ENCODE results near the gene CFAP90.

CFAP90 gene

GRCh38 chr5:7850395-7851239 lies at the start of gene CFAP90:
TSS of gene CFAP90 (minus strand) at chr5:7851133. CDS start at chr5:7851021, 112 bp downstream.
- peak; percentile 40 for DNase-seq (ENCODE audit: low read depth)

GRCh38 chr5:7897014-7897600 lies 46.2 kb upstream of the CFAP90 start:
- peak; percentile 66 for DNase-seq (ENCODE audit: low read depth)

- no peak for DNase-seq (ENCODE audit: low read depth)
Observed at GRCh38 chr5:7894860-7895259, 43.9 kb upstream of the CFAP90 start.

- no peak for DNase-seq (ENCODE audit: low read depth)
Observed at GRCh38 chr5:7894439-7894838, 43.5 kb upstream of the CFAP90 start.

GRCh38 chr5:7888901-7889300 lies 38.0 kb upstream of the CFAP90 start:
- DNase-seq (ENCODE audit: low read depth): no peak

- peak; percentile 67 for DNase-seq (ENCODE audit: low read depth)
Observed at GRCh38 chr5:7886849-7887475, 36.0 kb upstream of the CFAP90 start.

GRCh38 chr5:7884491-7885267 lies 33.7 kb upstream of the CFAP90 start:
- DNase-seq (ENCODE audit: low read depth): no peak

GRCh38 chr5:7882926-7883325 lies 32.0 kb upstream of the CFAP90 start:
- DNase-seq (ENCODE audit: low read depth): no peak

- no peak for DNase-seq (ENCODE audit: low read depth)
Observed at GRCh38 chr5:7881816-7882215, 30.9 kb upstream of the CFAP90 start.

GRCh38 chr5:7881091-7881490 lies 30.2 kb upstream of the CFAP90 start:
- DNase-seq (ENCODE audit: low read depth): no peak

GRCh38 chr5:7878381-7878873 lies 27.5 kb upstream of the CFAP90 start:
- DNase-seq (ENCODE audit: low read depth): peak; percentile 20

- DNase-seq (ENCODE audit: low read depth): no peak
Observed at GRCh38 chr5:7877851-7878250, 26.9 kb upstream of the CFAP90 start.

- peak; percentile 58 for DNase-seq (ENCODE audit: low read depth)
Observed at GRCh38 chr5:7876867-7877266, 25.9 kb upstream of the CFAP90 start.

GRCh38 chr5:7875151-7875550 lies 24.2 kb upstream of the CFAP90 start:
- DNase-seq (ENCODE audit: low read depth): no peak

GRCh38 chr5:7874639-7875038 lies 23.7 kb upstream of the CFAP90 start:
- no peak for DNase-seq (ENCODE audit: low read depth)

- DNase-seq (ENCODE audit: low read depth): no peak
Observed at GRCh38 chr5:7873216-7873615, 22.3 kb upstream of the CFAP90 start.

GRCh38 chr5:7872517-7873130 lies 21.7 kb upstream of the CFAP90 start:
- DNase-seq (ENCODE audit: low read depth): no peak

GRCh38 chr5:7871653-7872052 lies 20.7 kb upstream of the CFAP90 start:
- DNase-seq (ENCODE audit: low read depth): no peak

- DNase-seq (ENCODE audit: low read depth): peak; percentile 33
Observed at GRCh38 chr5:7869474-7870136, 18.7 kb upstream of the CFAP90 start.

GRCh38 chr5:7868773-7869473 lies 18.0 kb upstream of the CFAP90 start, which contains the start of the genes FASTKD3 and MTRR:
TSS of gene FASTKD3 (minus strand) at chr5:7869031. CDS start at chr5:7868083, 948 bp downstream.
TSS of gene MTRR (plus strand) at chr5:7869148. CDS start at chr5:7870795, 1,647 bp downstream.
- DNase-seq (ENCODE audit: low read depth): peak; percentile 93

Data from EH (cell line).